NCI-H146 treated with DMSO at 0.1 percent for 48 hours (cell line): Measurements from ENCODE around the gene DIABLO.
A peak's percentile ranks its signal among the peaks of the same experiment; 100 is the strongest.
"Not testable (repeated sequence)": the region's sequence is repeated elsewhere in the genome, so short reads cannot be mapped to it uniquely, and the experiment has no call there.

Experiments
- DNase-seq: peaks from one replicate; lab custom pipeline; 2025; ENCODE audit not compliant: unreplicated experiment; lab: John Stamatoyannopoulos, UW

The DIABLO gene

GRCh38 chr12:122190842-122191668 is 34.8 kb downstream of the DIABLO start:
- peak; percentile 36 for DNase-seq

- DNase-seq: no peak
These were observed 36.0 kb downstream of the DIABLO start for GRCh38 chr12:122189626-122190475.

- no peak for DNase-seq
These were observed 38.4 kb downstream of the DIABLO start for GRCh38 chr12:122187466-122187865.

GRCh38 chr12:122185494-122186082 is 40.3 kb downstream of the DIABLO start:
- DNase-seq: no peak

GRCh38 chr12:122185079-122185478 is 40.8 kb downstream of the DIABLO start:
- DNase-seq: no peak

GRCh38 chr12:122184517-122184916 is 41.3 kb downstream of the DIABLO start:
- no peak for DNase-seq

GRCh38 chr12:122183588-122183940 is 42.3 kb downstream of the DIABLO start:
- DNase-seq: no peak

GRCh38 chr12:122182887-122183587 is 42.8 kb downstream of the DIABLO start, which contains the start of gene LRRC43:
LRRC43 (plus strand) TSS chr12:122183123; CDS start chr12:122183145, 22 bp downstream.
- DNase-seq: peak; percentile 68

GRCh38 chr12:122176473-122176872 is 49.4 kb downstream of the DIABLO start:
- not testable (repeated sequence) for DNase-seq

GRCh38 chr12:122174155-122174845 is 51.6 kb downstream of the DIABLO start, which contains the start of gene IL31:
IL31 (minus strand) TSS chr12:122174221; CDS start chr12:122174172, 49 bp downstream.
- no peak for DNase-seq

GRCh38 chr12:122172262-122172939 is 53.5 kb downstream of the DIABLO start:
- no peak for DNase-seq

- no peak for DNase-seq
These were observed 54.5 kb downstream of the DIABLO start for GRCh38 chr12:122171399-122171798.

- DNase-seq: no peak
These were observed 57.4 kb downstream of the DIABLO start for GRCh38 chr12:122168492-122168891.

GRCh38 chr12:122167356-122167925 is 58.4 kb downstream of the DIABLO start:
- DNase-seq: no peak

- DNase-seq: no peak
These were observed 59.2 kb downstream of the DIABLO start for GRCh38 chr12:122166422-122167349.

GRCh38 chr12:122162976-122163375 is 62.9 kb downstream of the DIABLO start:
- DNase-seq: no peak

GRCh38 chr12:122161682-122162081 is 64.2 kb downstream of the DIABLO start:
- DNase-seq: no peak

GRCh38 chr12:122160761-122161160 is 65.1 kb downstream of the DIABLO start:
- no peak for DNase-seq
